Vagina (tissue), 2 donors: ENCODE data around the gene TSC22D1. TPM values are rescaled to one million over a fixed set of nuclear protein-coding genes. Genes with fewer than 3 reads are reported as not detected.

ENCODE experiments used
- DNase-seq, 2 donors: peaks; one replicate each; pipeline ENCODE4 v3.0.0-alpha.2; 2017; ENCODE audit errors: extremely low spot score in 2 of 2
- H3K27ac ChIP-seq: fragments of 200-600 bp; sonication (generic); one replicate; pipeline ENCODE4 v1.5.1; 2019
- H3K27me3 ChIP-seq: fragments of 200-600 bp; sonication (generic); one replicate; pipeline ENCODE4 v1.5.1; 2019
- H3K36me3 ChIP-seq, 2 donors: fragments of 200-600 bp; sonication (generic); one replicate each; pipeline ENCODE4 v1.5.1; 2017 to 2019
- H3K4me1 ChIP-seq: fragments of 200-600 bp; sonication (generic); one replicate; pipeline ENCODE4 v1.5.1; 2019
- H3K4me3 ChIP-seq, 2 donors: fragments of 200-600 bp; sonication (generic); 1 replicate in 1 of 2; 2 replicates in 1 of 2; pipeline ENCODE4 v1.5.1; 2016 to 2019
- H3K9me3 ChIP-seq: fragments of 200-600 bp; sonication (generic); one replicate; pipeline ENCODE4 v1.5.1; 2019
- CTCF ChIP-seq, 3 experiments: fragments of 450-650 bp in 2 of 3; fragments of 200-600 bp in 1 of 3; sonication (generic) in 1 of 3; IDR thresholded peaks; one replicate each; pipeline ENCODE4 v1.5.1; 2017 to 2019; ENCODE audit warnings: antibody characterized with exemption in 3 of 3, mild to moderate bottlenecking in 2 of 3, moderate library complexity in 2 of 3
- POLR2A ChIP-seq, 2 donors: fragments of 450-650 bp; IDR thresholded peaks; one replicate each; pipeline ENCODE4 v1.6.1; 2017; ENCODE audit warnings: antibody characterized with exemption in 2 of 2, mild to moderate bottlenecking in 2 of 2, moderate library complexity in 2 of 2
- POLR2AphosphoS5 ChIP-seq, 2 donors: sonication (generic); formaldehyde crosslinking; IDR thresholded peaks; one replicate each; pipeline ENCODE4 v1.9.0; 2017; ENCODE audit warnings: antibody characterized with exemption in 2 of 2, mild to moderate bottlenecking in 2 of 2, low read depth in 1 of 2; ENCODE audit not compliant: insufficient read depth in 1 of 2
- intact Hi-C: fragments of 100-400 bp; cut with DNase I; formaldehyde crosslinking; loops from one replicate; pipeline ENCODE4 v1.15.1; 2023
- total RNA-seq: library from RNA; depleted of rRNA; stranded (reverse); fragments of >200 nt; gene quantifications from one replicate; pipeline ENCODE4 v1.2.3, GENCODE V29; 2016

TSC22D1 gene
- total RNA-seq, 1 donor from 2014 or later = 117 TPM

DNA sequence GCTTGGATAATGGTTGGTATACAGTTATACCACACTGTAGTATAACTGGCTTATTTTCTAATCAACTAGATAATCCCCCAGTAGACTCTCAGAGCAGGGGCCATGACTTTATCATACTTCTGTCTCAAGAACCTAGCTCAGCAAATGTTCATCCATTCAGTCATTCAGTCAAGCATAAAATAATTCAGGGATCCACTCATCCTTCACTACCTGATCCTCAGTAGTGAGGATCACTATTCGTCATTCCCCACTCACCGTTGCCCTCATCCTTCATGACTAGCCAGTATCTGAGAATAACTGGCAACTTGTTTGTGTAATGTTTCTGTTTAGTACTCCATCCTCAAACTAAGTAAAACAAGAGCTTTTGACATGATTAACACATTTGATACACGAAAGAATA lies 77.6 kb downstream of the TSC22D1 start:
- no peak overlapping the region for H3K27ac ChIP-seq
- TF ChIP-seq POLR2A (IDR thresholded peaks at IDR 0.05) = no peak
- TF ChIP-seq CTCF (IDR thresholded peaks at IDR 0.05) = no peak
- H3K9me3 ChIP-seq = no peaks in the 10 kb centered on the region
- DNase-seq = no peak
- no peaks in the 10 kb centered on the region for H3K4me1 ChIP-seq
- intact Hi-C loops = no loop called here
- H3K4me3 ChIP-seq = no peak overlapping the region
- no peaks in the 10 kb centered on the region for H3K27me3 ChIP-seq
- no peaks in the 10 kb centered on the region for H3K36me3 ChIP-seq

DNA sequence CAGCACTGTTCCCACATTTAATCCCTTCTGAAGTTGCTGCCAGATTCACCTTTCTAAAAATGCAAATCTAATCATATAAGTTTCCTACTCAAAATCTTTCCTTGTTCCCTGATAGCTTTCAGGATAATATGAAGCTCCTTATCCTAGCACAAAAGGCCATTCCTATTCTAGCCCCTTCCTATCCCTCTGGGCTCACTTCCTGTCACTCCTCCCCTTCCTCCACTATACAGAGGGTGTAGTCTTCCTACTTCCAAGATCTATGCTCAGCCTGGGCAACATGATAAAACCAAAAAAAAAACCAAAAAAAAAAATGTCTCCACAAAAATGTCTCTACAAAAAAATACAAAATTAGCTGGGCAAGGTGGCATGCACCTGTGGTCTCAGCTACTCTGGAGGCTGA lies 78.3 kb downstream of the TSC22D1 start:
- TF ChIP-seq POLR2A (IDR thresholded peaks at IDR 0.05) = no peak
- no peak for TF ChIP-seq POLR2AphosphoS5 (IDR thresholded peaks at IDR 0.05; ENCODE audit: insufficient read depth in 1 of 2, low read depth in 1 of 2)
- TF ChIP-seq CTCF (IDR thresholded peaks at IDR 0.05) = no peak
- no peaks in the 10 kb centered on the region for H3K4me1 ChIP-seq
- no peak for DNase-seq
- H3K9me3 ChIP-seq = no peaks in the 10 kb centered on the region
- H3K27me3 ChIP-seq = no peaks in the 10 kb centered on the region
- no peaks in the 10 kb centered on the region for H3K36me3 ChIP-seq
- no peak overlapping the region for H3K27ac ChIP-seq
- H3K4me3 ChIP-seq = no peak overlapping the region
- intact Hi-C loops = no loop called here

DNA sequence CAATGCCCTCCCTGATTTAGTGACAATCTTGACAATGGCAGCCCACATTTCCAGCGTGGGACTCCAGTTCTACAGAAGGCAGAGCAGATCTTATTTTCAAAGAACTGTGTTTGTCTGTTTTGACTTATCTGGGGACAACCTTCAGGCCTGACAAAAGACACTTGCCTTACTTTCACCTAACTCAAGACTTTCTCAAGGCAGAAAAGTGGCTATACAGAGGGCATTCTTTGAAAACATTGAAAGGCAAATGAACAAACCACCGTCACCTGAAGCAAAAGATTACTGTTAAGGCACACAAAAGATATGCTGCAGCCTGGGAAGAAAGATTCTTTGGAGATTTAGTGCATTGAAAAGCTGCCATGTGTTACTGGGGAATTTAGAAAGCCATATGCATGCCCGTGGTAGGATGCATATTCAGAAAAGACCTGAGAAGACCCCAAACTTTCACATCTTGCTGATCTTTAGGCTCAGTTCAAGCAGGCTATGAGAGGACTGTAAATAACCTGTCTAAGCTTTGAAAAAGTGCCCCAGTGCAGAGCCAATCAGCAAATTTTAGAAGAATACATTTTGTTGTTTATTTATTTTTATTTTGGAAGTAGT lies 82.8 kb downstream of the TSC22D1 start:
- Histone ChIP-seq H3K4me1 (no peaks in the 10 kb centered on the region), H3K27me3 (no peaks in the 10 kb centered on the region), H3K4me3 (no peak overlapping the region), H3K9me3 (no peaks in the 10 kb centered on the region), H3K36me3 (no peaks in the 10 kb centered on the region), H3K27ac (no peak overlapping the region)
- DNase-seq = no peak
- TF ChIP-seq POLR2AphosphoS5 (IDR thresholded peaks at IDR 0.05; ENCODE audit: insufficient read depth in 1 of 2, low read depth in 1 of 2) = no peak
- TF ChIP-seq POLR2A (IDR thresholded peaks at IDR 0.05) = no peak
- TF ChIP-seq CTCF (IDR thresholded peaks at IDR 0.05) = no peak
- intact Hi-C loops = no loop called here

DNA sequence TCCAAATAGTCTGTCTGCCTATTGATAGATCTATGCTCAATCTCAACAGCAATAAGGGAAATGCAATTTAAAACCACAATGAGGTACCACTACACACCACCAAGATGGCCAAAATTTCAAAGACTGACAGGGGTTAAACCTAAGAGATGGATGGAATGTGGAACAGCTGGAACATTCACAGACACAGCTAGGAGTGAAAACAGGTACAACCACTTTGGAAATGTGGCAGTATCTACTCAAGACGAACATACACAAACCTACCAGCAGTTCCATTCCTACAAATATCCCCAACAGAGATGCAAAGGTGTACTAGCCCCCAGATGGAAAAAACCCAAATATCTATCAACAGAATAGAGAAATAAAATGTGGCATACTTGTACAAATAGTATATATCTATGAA lies 86.4 kb downstream of the TSC22D1 start:
- no peak for DNase-seq
- no peaks in the 10 kb centered on the region for H3K9me3 ChIP-seq
- no peak overlapping the region for H3K27ac ChIP-seq
- intact Hi-C loops = loop anchor here (10.0 kb wide), 1 partner anchor 475 kb away; no protein-coding TSS in a partner anchor
- H3K4me3 ChIP-seq = no peak overlapping the region
- TF ChIP-seq POLR2A (IDR thresholded peaks at IDR 0.05) = no peak
- no peak for TF ChIP-seq POLR2AphosphoS5 (IDR thresholded peaks at IDR 0.05; ENCODE audit: insufficient read depth in 1 of 2, low read depth in 1 of 2)
- no peaks in the 10 kb centered on the region for H3K4me1 ChIP-seq
- no peaks in the 10 kb centered on the region for H3K27me3 ChIP-seq
- no peaks in the 10 kb centered on the region for H3K36me3 ChIP-seq

GRCh38 chr13:44487989-44488388 lies 88.1 kb downstream of the TSC22D1 start:
- no peaks in the 10 kb centered on the region for H3K4me1 ChIP-seq
- H3K27me3 ChIP-seq = no peaks in the 10 kb centered on the region
- DNase-seq = no peak
- intact Hi-C loops = loop anchor here (10.0 kb wide), 1 partner anchor 477 kb away; no protein-coding TSS in a partner anchor
- TF ChIP-seq POLR2A (IDR thresholded peaks at IDR 0.05) (no peak), CTCF (IDR thresholded peaks at IDR 0.05) (no peak), POLR2AphosphoS5 (IDR thresholded peaks at IDR 0.05; ENCODE audit: insufficient read depth in 1 of 2, low read depth in 1 of 2) (no peak)
- H3K27ac ChIP-seq = no peak overlapping the region
- no peak overlapping the region for H3K4me3 ChIP-seq
- H3K36me3 ChIP-seq = no peaks in the 10 kb centered on the region
- no peaks in the 10 kb centered on the region for H3K9me3 ChIP-seq
